Gastroesophageal sphincter (tissue), 4 donors: Measurements from ENCODE around the gene NFATC2. TPM values are rescaled to one million over a fixed set of nuclear protein-coding genes. Genes with fewer than 3 reads are reported as not detected.
"Not testable (repeated sequence)": the region's sequence is repeated elsewhere in the genome, so short reads cannot be mapped to it uniquely, and the experiment has no call there.

ENCODE experiments used
- ATAC-seq: fragments of 150-250 bp; one replicate; pipeline ENCODE4 v1.9.1; 2016; ENCODE audit warnings: mild to moderate bottlenecking, moderate library complexity
- H3K27ac ChIP-seq, 4 donors: fragments of 200-600 bp; sonication (generic) in 3 of 4; 1 replicate in 3 of 4; 2 replicates in 1 of 4; pipeline ENCODE4 v1.5.1; 2016 to 2019
- H3K27me3 ChIP-seq: fragments of 200-600 bp; sonication (generic); one replicate; pipeline ENCODE4 v1.5.1; 2019
- H3K36me3 ChIP-seq, 2 donors: fragments of 200-600 bp; sonication (generic); one replicate each; pipeline ENCODE4 v1.5.1; 2019; ENCODE audit warnings: control low read depth in 1 of 2
- H3K4me1 ChIP-seq, 3 donors: fragments of 200-600 bp; sonication (generic); 1 replicate in 2 of 3; 2 replicates in 1 of 3; pipeline ENCODE4 v1.5.1; 2016 to 2019; ENCODE audit warnings: control low read depth in 2 of 3
- H3K4me3 ChIP-seq, 2 donors: fragments of 200-600 bp; sonication (generic); one replicate each; pipeline ENCODE4 v1.5.1; 2019; ENCODE audit warnings: mild to moderate bottlenecking in 1 of 2, moderate library complexity in 1 of 2
- H3K9me3 ChIP-seq, 3 donors: fragments of 200-600 bp; sonication (generic); one replicate each; pipeline ENCODE4 v1.5.1; 2017 to 2019; ENCODE audit warnings: control low read depth in 2 of 3
- CTCF ChIP-seq, 4 experiments: fragments of 200-600 bp in 2 of 4; fragments of 450-650 bp in 2 of 4; sonication (generic) in 1 of 4; IDR thresholded peaks; one replicate each; pipeline ENCODE4 v1.5.1; 2017 to 2019; ENCODE audit warnings: antibody characterized with exemption in 4 of 4, mild to moderate bottlenecking in 2 of 4, moderate library complexity in 2 of 4
- EP300 ChIP-seq: sonication (generic); formaldehyde crosslinking; IDR thresholded peaks from one replicate; pipeline ENCODE4 v1.6.1; 2017; ENCODE audit warnings: antibody characterized with exemption, mild to moderate bottlenecking
- POLR2A ChIP-seq, 2 donors: fragments of 450-650 bp; IDR thresholded peaks; one replicate each; pipeline ENCODE4 v1.6.1; 2017; ENCODE audit warnings: antibody characterized with exemption in 2 of 2, mild to moderate bottlenecking in 2 of 2, moderate library complexity in 1 of 2
- POLR2AphosphoS5 ChIP-seq: sonication (generic); formaldehyde crosslinking; IDR thresholded peaks from one replicate; pipeline ENCODE4 v1.6.1; 2017; ENCODE audit warnings: antibody characterized with exemption
- WGBS, 2 donors: methylation state at CpG; one replicate each; pipeline ENCODE4 v1.1.5; 2018; ENCODE audit warnings: low coverage in 1 of 2; 5-methylcytosine and 5-hydroxymethylcytosine counted together
- total RNA-seq, 4 donors: library from RNA; depleted of rRNA; stranded (reverse); fragments of >200 nt; gene quantifications; one replicate each; pipeline ENCODE4 v1.1.0, GENCODE V29; 2016

Gene NFATC2
- total RNA-seq, 4 donors from 2014 or later = 4.4 to 20.2 (median 9.0) TPM

DNA sequence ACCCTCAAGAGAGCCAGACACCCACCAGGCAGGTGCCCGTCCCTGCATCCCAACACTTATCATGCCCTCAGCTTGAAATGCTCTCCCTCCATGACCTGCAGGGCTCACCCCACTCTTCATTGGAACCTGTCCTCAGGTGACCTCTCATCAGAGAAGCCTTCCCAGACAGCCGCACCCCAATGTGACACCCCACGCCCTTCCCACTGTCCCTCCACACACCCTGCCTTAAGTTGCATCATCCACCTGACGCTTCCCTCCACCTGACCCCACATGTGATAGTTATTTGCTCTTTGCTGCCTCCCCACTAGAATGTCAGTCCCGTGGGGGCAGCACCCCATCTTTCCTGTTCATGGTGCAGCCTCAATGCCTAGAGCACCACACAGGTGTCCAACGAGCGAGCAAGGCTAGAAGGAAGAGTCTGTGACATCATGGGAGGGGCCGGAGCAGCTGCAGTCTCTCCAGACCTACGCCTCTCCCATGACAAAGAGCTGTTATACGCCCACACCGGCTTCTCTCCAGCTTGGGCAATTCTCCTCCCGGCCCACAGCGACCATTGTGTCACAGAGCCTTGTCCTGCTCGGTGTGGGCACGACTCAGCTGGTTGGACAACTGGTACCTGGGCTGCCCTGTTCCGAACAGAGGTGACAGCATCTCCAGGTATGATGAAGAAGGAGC, 58.2 kb downstream of the NFATC2 start:
- no peaks in the 10 kb centered on the region for H3K9me3 ChIP-seq
- no peak for ATAC-seq
- TF ChIP-seq POLR2A (IDR thresholded peaks at IDR 0.05) = no peak
- TF ChIP-seq POLR2AphosphoS5 = no peak
- TF ChIP-seq EP300 = no peak
- TF ChIP-seq CTCF (IDR thresholded peaks at IDR 0.05) = no peak
- H3K4me3 ChIP-seq = no peak overlapping the region
- whole genome bisulfite sequencing, 2 donors = 91 to 97% methylated on average over 5 to 8 of the region's 16 CpGs
- peaks cover 0 to 16% (median 3%) of the 10 kb centered on the region in 3 donors for H3K4me1 ChIP-seq
- no peak overlapping the region for H3K27ac ChIP-seq
- H3K27me3 ChIP-seq = no peaks in the 10 kb centered on the region
- no peaks in the 10 kb centered on the region for H3K36me3 ChIP-seq

DNA sequence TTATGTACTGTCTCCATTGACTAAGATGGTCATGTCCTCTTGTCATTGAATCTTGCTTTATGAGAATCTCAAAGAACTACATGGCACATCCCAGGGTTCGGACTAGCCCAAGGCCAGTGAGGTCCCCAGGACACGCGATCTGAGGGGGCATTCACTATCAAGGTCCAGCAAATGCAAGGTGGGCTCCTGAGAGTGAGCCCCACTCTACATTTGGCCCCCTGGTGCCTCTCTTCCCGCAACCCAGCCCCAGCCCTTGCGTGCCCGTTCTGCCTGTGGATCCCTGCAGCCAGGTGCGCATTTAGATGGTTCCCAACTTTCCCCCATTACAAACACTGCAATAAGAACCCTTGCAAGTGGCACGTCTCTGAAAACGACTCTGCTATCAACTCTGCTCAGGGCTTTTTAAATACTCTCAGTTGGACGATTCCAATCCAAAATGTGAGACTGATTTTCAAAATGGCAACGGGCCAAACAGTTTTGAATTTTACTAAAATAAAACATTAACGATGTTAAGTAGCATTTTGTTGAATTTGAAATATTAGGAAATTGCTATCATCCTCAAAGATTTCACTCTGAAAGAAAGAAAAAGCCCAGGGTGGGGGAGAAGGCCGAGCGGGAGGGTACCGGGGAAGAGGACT, 59.6 kb downstream of the NFATC2 start:
- 89 to 95% methylated on average over 12 to 13 of the region's 15 CpGs for WGBS, 2 donors
- Histone ChIP-seq H3K27ac (no peak overlapping the region), H3K4me1 (peaks cover 0 to 13% (median 3%) of the 10 kb centered on the region in 3 donors), H3K36me3 (no peaks in the 10 kb centered on the region), H3K27me3 (no peaks in the 10 kb centered on the region), H3K9me3 (no peaks in the 10 kb centered on the region), H3K4me3 (no peak overlapping the region)
- ATAC-seq = no peak
- no peak for TF ChIP-seq EP300
- TF ChIP-seq POLR2AphosphoS5 = no peak
- no peak for TF ChIP-seq POLR2A (IDR thresholded peaks at IDR 0.05)
- no peak for TF ChIP-seq CTCF (IDR thresholded peaks at IDR 0.05)

GRCh38 chr20:51481341-51481914, 61.1 kb downstream of the NFATC2 start:
- no peak overlapping the region for H3K4me3 ChIP-seq
- no peak overlapping the region for H3K27ac ChIP-seq
- no peaks in the 10 kb centered on the region for H3K9me3 ChIP-seq
- H3K27me3 ChIP-seq = no peaks in the 10 kb centered on the region
- no peaks in the 10 kb centered on the region for H3K36me3 ChIP-seq
- TF ChIP-seq EP300 (no peak), POLR2A (IDR thresholded peaks at IDR 0.05) (no peak), CTCF (IDR thresholded peaks at IDR 0.05) (no peak), POLR2AphosphoS5 (no peak)
- 78 to 84% methylated on average over 5 to 7 of the region's 17 CpGs for WGBS, 2 donors
- no peak for ATAC-seq
- no peaks in the 10 kb centered on the region for H3K4me1 ChIP-seq

DNA sequence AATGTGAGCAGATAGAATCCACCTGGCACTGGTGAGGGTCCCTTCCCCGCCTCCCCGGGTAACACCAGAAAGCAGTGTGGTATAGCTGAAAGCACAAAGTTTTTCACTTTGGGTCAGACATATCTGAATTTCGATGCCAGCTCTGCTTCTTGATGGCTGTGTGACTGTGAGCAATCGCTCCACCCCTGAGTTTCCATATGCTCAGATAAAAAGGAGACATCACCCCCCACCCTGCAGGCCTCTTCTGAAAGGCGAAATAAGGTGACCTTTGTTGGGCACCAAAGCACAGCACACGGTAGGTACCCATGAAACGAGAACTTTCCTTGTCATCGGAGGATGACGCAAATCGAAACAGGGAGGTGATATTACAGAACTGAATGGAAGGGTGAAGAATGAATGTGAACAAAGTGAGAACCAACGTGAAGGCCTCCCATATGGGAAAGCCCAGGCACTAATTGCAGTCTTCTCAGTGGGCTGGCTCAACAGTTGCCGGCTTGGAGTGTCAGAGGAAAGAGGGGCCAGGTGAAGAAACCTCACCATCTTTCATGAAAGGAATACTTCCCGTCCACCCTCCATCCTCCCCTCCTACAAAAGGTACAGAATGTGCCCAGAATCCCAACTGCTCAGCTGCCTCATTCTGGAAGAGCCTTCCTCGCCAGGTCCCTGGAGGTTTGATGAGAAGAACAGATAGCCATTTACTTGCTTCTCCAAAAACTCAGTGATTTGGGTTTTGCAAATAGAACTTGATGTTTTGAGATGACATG, 61.8 kb downstream of the NFATC2 start:
- Histone ChIP-seq H3K4me3 (no peak overlapping the region), H3K27me3 (no peaks in the 10 kb centered on the region), H3K27ac (no peak overlapping the region), H3K4me1 (no peaks in the 10 kb centered on the region), H3K9me3 (no peaks in the 10 kb centered on the region), H3K36me3 (no peaks in the 10 kb centered on the region)
- 77 to 85% methylated on average over 6 to 12 of the region's 14 CpGs for WGBS, 2 donors
- no peak for TF ChIP-seq CTCF (IDR thresholded peaks at IDR 0.05)
- no peak for TF ChIP-seq POLR2A (IDR thresholded peaks at IDR 0.05)
- TF ChIP-seq POLR2AphosphoS5 = no peak
- TF ChIP-seq EP300 = no peak
- no peak for ATAC-seq

GRCh38 chr20:51476106-51476505, 66.4 kb downstream of the NFATC2 start:
- H3K9me3 ChIP-seq, H3K27me3 ChIP-seq, H3K4me3 ChIP-seq, H3K27ac ChIP-seq, ATAC-seq, H3K4me1 ChIP-seq: not testable (repeated sequence)
- WGBS, 2 donors = 63 to 87% methylated on average over 1 of the region's 1 CpG
- peaks cover 0 to 27% of the 10 kb centered on the region in 2 donors for H3K36me3 ChIP-seq
